NCI-H2081 treated with DMSO at 0.1 percent for 48 hours (cell line): ENCODE data around the gene RAVER1.

Source experiments
- DNase-seq: peaks from one replicate; lab custom pipeline; 2025; lab: John Stamatoyannopoulos, UW

Gene RAVER1

DNA sequence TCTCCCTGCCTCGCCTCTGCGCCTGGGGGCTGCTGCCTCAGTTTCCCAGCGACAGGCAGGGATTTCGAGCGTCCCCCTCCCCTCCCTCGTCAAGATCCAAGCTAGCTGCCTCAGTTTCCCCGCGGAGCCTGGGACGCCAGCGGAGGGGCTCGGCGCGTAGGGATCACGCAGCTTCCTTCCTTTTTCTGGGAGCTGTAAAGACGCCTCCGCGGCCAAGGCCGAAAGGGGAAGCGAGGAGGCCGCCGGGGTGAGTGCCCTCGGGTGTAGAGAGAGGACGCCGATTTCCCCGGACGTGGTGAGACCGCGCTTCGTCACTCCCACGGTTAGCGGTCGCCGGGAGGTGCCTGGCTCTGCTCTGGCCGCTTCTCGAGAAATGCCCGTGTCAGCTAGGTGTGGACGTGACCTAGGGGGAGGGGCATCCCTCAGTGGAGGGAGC lies 63.1 kb downstream of the RAVER1 start:
- DNase-seq, result no peak

DNA sequence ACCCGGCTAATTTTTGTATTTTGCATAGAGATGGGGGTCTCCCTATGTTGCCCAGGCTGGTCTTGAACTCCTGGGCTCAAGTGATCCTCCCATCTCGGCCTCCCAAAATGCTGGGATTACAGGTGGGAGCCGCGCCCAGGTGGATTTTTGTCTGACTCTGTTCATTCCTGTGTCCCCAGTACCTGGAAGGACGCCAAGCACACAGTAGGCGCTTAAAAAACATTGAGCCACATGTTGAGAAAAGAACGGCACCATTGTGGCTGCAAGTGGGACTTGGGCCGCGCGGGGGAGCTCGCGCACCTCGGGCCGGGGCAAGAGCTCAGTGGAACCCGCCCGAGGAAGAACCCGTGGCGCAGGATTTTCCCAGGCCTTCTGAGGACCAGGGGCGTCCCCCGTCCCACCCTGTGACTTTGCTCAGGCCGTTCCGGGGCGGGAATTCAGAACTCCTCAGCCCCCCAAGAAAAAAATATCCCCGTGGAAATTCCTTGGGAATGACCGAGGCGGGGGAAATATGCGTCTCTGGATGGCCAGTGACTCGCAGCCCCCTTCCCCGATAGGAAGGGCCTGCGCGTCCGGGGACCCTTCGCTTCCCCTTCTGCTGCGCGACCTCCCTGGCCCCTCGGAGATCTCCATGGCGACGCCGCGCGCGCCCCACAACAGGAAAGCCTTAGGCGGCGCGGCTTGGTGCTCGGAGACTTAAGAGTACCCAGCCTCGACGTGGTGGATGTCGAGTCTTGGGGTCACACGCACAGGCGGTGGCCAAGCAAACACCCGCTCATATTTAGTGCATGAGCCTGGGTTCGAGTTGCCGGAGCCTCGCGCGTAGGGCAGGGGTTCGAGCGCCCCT lies 63.8 kb downstream of the RAVER1 start:
- no peak for DNase-seq

DNA sequence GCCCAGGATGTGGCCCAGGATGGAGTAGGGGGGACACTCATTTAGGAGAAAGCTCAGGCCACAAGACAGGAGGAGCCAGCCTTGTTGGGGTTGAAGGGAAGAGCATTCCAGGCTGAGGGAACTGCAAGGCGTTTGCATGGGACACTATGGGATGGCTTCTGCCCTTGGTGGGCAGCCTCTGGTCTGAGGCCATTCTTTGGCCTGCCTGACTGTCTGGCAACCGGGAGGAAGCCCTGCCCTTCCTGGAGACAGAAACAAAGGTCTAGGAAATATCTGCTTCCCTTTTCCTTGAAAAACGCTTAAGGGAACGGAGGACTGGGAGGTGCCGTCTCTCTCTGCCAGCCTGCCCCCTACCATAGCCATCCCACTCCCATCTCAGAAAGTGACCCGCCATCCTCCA lies 65.3 kb downstream of the RAVER1 start:
- DNase-seq, result no peak

DNA sequence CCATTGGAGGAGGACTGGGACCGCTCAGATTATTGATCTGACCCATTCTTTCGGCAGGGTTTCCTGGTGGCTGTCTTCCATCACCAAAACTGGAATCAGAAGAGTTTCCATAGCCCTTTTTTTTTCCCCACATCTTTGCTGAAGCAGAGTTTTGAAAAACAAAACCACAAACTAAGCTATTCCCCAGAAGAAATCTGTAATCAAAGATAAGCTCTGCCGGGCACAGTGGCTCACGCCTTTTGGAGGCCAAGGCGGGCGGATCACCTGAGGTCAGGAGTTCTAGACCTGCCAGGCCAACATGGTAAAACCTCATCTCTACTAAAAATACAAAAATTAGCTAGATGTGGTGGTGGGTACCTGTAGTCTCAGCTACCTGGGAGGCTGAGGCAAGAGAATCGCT lies 66.6 kb downstream of the RAVER1 start:
- no peak for DNase-seq
